A673 (cell line): ENCODE data around the gene INPP4B. TPM values are rescaled to one million over a fixed set of nuclear protein-coding genes. Genes with fewer than 3 reads are reported as not detected.
A peak's percentile ranks its signal among the peaks of the same experiment; 100 is the strongest.

ENCODE experiments used
- BruUV-seq: library from RNA; stranded (reverse); fragments of 400-500 nt; replicated peaks from 2 replicates; lab custom pipeline; 2021; lab: Mats Ljungman, UMichigan
- CTCF ChIA-PET: fragments of 300-600 bp; sonication (Branson Sonifier 250); formaldehyde crosslinking; loops from one replicate; lab custom pipeline; 2022; ENCODE audit warnings: antibody characterized with exemption; lab: Charles Lee
- POLR2A ChIA-PET: fragments of 300-600 bp; sonication (Branson Sonifier 250); formaldehyde crosslinking; loops from one replicate; lab custom pipeline; 2022; ENCODE audit warnings: antibody characterized with exemption; ENCODE audit not compliant: low non-redundant PET; lab: Charles Lee
- DNase-seq: peaks from one replicate; pipeline ENCODE4 v3.0.0-alpha.2; 2015; ENCODE audit warnings: low spot score
- H3K27ac ChIP-seq: fragments of 200-600 bp; sonication (generic); 2 replicates; pipeline ENCODE4 v1.5.1; 2016; ENCODE audit warnings: mixed run types, low read depth, mild to moderate bottlenecking, mixed read lengths, antibody characterized with exemption, low read length; ENCODE audit not compliant: poor library complexity, severe bottlenecking
- H3K27me3 ChIP-seq: fragments of 200-600 bp; sonication (generic); replicated peaks from 2 replicates; pipeline ENCODE4 v1.6.1; 2017; ENCODE audit warnings: mixed run types, low read depth, mild to moderate bottlenecking, mixed read lengths, antibody characterized with exemption, low read length; ENCODE audit not compliant: insufficient read depth, poor library complexity
- H3K36me3 ChIP-seq: fragments of 200-600 bp; sonication (generic); 2 replicates; pipeline ENCODE4 v1.6.1; 2016; ENCODE audit warnings: mixed run types, mild to moderate bottlenecking, mixed read lengths, antibody characterized with exemption, low read length; ENCODE audit not compliant: insufficient read depth, poor library complexity, severe bottlenecking
- H3K4me1 ChIP-seq: fragments of 200-600 bp; sonication (generic); 2 replicates; pipeline ENCODE4 v1.6.1; 2017; ENCODE audit warnings: mixed run types, mild to moderate bottlenecking, mixed read lengths, antibody characterized with exemption, low read length; ENCODE audit not compliant: insufficient read depth, poor library complexity, severe bottlenecking
- H3K4me3 ChIP-seq: fragments of 200-600 bp; sonication (generic); 2 replicates; pipeline ENCODE4 v1.5.1; 2016; ENCODE audit warnings: low read depth, mixed run types, mild to moderate bottlenecking, mixed read lengths, low read length; ENCODE audit not compliant: poor library complexity, severe bottlenecking
- H3K9me3 ChIP-seq: fragments of 200-600 bp; sonication (generic); 2 replicates; pipeline ENCODE4 v1.6.1; 2016; ENCODE audit warnings: mixed run types, low read depth, mild to moderate bottlenecking, mixed read lengths, antibody characterized with exemption, low read length; ENCODE audit not compliant: poor library complexity, severe bottlenecking
- CTCF ChIP-seq: fragments of 300-800, 200-600 bp; sonication (generic); conservative IDR thresholded peaks from 2 replicates; pipeline ENCODE4 v1.5.1; 2017; ENCODE audit warnings: low read depth, mild to moderate bottlenecking, antibody characterized with exemption, low read length, moderate library complexity, mixed read lengths
- EZH2 ChIP-seq: fragments of 200-600 bp; sonication (generic); IDR thresholded peaks from 2 replicates; pipeline ENCODE4 v1.6.1; 2017; ENCODE audit warnings: borderline replicate concordance, low read depth, mild to moderate bottlenecking, mixed read lengths, antibody characterized with exemption, low read length; ENCODE audit not compliant: poor library complexity, severe bottlenecking
- intact Hi-C: fragments of 100-400 bp; cut with micrococcal nuclease; formaldehyde crosslinking; loops from one replicate; pipeline ENCODE4 v1.10.0; 2022; ENCODE audit not compliant: unreplicated experiment
- total RNA-seq: library from RNA; stranded (reverse); gene quantifications from 2 replicates; pipeline ENCODE4 v1.2.3, GENCODE V29; 2021

The INPP4B gene
- total RNA-seq, 1 experiment from 2014 or later: 13.1 TPM

GRCh38 chr4:142474398-142475087 is 371.6 kb downstream of the INPP4B start:
- no peak for DNase-seq
- intact Hi-C loops: no loop called here
- ChIA-PET POLR2A (no interaction called here), CTCF (no interaction called here)
- H3K4me1 ChIP-seq: no peaks in the 10 kb centered on the region
- no peak overlapping the region for H3K4me3 ChIP-seq
- no TSS peak for BruUV-seq
- TF ChIP-seq CTCF (no peak), EZH2 (no peak)
- no peaks in the 10 kb centered on the region for H3K36me3 ChIP-seq
- H3K27me3 ChIP-seq: no peaks in the 10 kb centered on the region
- no peaks in the 10 kb centered on the region for H3K9me3 ChIP-seq
- H3K27ac ChIP-seq: no peak overlapping the region

GRCh38 chr4:142473960-142474338 is 372.2 kb downstream of the INPP4B start:
- TF ChIP-seq CTCF (no peak), EZH2 (no peak)
- Histone ChIP-seq H3K27me3 (no peaks in the 10 kb centered on the region), H3K4me1 (no peaks in the 10 kb centered on the region), H3K27ac (no peak overlapping the region), H3K4me3 (no peak overlapping the region), H3K36me3 (no peaks in the 10 kb centered on the region), H3K9me3 (no peaks in the 10 kb centered on the region)
- BruUV-seq: no TSS peak
- POLR2A ChIA-PET: interaction anchor here (0.7 kb wide), 1 partner anchor 254 kb away, joined by 9 read pairs; no protein-coding TSS in a partner anchor
- DNase-seq: no peak
- CTCF ChIA-PET: no interaction called here
- intact Hi-C loops: no loop called here

- Histone ChIP-seq H3K9me3 (no peaks in the 10 kb centered on the region), H3K4me3 (no peak overlapping the region), H3K27ac (no peak overlapping the region), H3K4me1 (no peaks in the 10 kb centered on the region), H3K36me3 (no peaks in the 10 kb centered on the region), H3K27me3 (no peaks in the 10 kb centered on the region)
- ChIA-PET CTCF (no interaction called here), POLR2A (interaction anchor here (0.7 kb wide), 1 partner anchor 255 kb away, joined by 9 read pairs; no protein-coding TSS in a partner anchor)
- no peak for TF ChIP-seq EZH2
- peak; percentile 12 for DNase-seq
- BruUV-seq: no TSS peak
- intact Hi-C loops: no loop called here
Observed at GRCh38 chr4:142473218-142473959, 372.7 kb downstream of the INPP4B start.
